ENCODE measurements around the gene BIRC5. TPM values are rescaled to one million over a fixed set of nuclear protein-coding genes. Genes with fewer than 3 reads are reported as not detected.
"Not testable (repeated sequence)": the region's sequence is repeated elsewhere in the genome, so short reads cannot be mapped to it uniquely, and the experiment has no call there.

Gene BIRC5
- total RNA-seq, 4 donors from 2014 or later = under 0.01 to 2.0 (median 0.13) TPM; not detected in 1

- intact Hi-C loops (cut with DNase I) = loop anchor here (5.0 kb wide), 1 partner anchor 83 kb away; no protein-coding TSS in a partner anchor
- Histone ChIP-seq H3K9me3 (no peaks in the 10 kb centered on the region), H3K27ac (replicated peaks in 1 of 4) (peak overlapping the region; percentile 91 to 98 (median 95)), H3K27me3 (no peaks in the 10 kb centered on the region), H3K4me1 (peaks cover 51 to 60% (median 59%) of the 10 kb centered on the region in 4 donors), H3K36me3 (peaks cover 0 to 29% (median 22%) of the 10 kb centered on the region in 4 donors), H3K4me3 (peak overlapping the region; percentile 75 to 99 (median 86))
- WGBS = 80% methylated on average over 1 of the region's 38 CpGs
- DNase-seq (ENCODE audit: extremely low spot score) = peak; percentile 94
- TF ChIP-seq POLR2A (IDR thresholded peaks at IDR 0.05; ENCODE audit: low read depth) (no peak), CTCF (IDR thresholded peaks at IDR 0.05) (no peak), EP300 (IDR thresholded peaks at IDR 0.05) (no peak), POLR2AphosphoS5 (IDR thresholded peaks at IDR 0.05) (no peak)
Observed at GRCh38 chr17:78168903-78169793, 44.9 kb upstream of the BIRC5 start.

- peak overlapping the region; percentile 83 to 98 (median 90) for H3K27ac ChIP-seq (replicated peaks in 1 of 4)
- no peaks in the 10 kb centered on the region for H3K27me3 ChIP-seq
- no peak for DNase-seq (ENCODE audit: extremely low spot score)
- peaks cover 69 to 78% (median 77%) of the 10 kb centered on the region in 4 donors for H3K4me1 ChIP-seq
- no peak for TF ChIP-seq EP300 (IDR thresholded peaks at IDR 0.05)
- TF ChIP-seq POLR2AphosphoS5 (IDR thresholded peaks at IDR 0.05) = no peak
- no peak for TF ChIP-seq POLR2A (IDR thresholded peaks at IDR 0.05; ENCODE audit: low read depth)
- no peak for TF ChIP-seq CTCF (IDR thresholded peaks at IDR 0.05)
- intact Hi-C loops (cut with DNase I) = loop anchor here (5.0 kb wide), 2 partner anchors 59 to 186 kb away; no protein-coding TSS in a partner anchor
- H3K36me3 ChIP-seq = peaks cover 0 to 29% (median 22%) of the 10 kb centered on the region in 4 donors
- 86% methylated on average over 28 of the region's 31 CpGs for WGBS
- no peak overlapping the region for H3K4me3 ChIP-seq
- H3K9me3 ChIP-seq = no peaks in the 10 kb centered on the region
Observed at GRCh38 chr17:78170692-78171590, 43.1 kb upstream of the BIRC5 start.

GRCh38 chr17:78171591-78172248 lies 42.3 kb upstream of the BIRC5 start:
- not testable (repeated sequence) for DNase-seq (ENCODE audit: extremely low spot score); H3K27me3 ChIP-seq; H3K9me3 ChIP-seq
- WGBS = 77% methylated on average over 15 of the region's 19 CpGs
- Histone ChIP-seq H3K36me3 (peaks cover 0 to 29% (median 22%) of the 10 kb centered on the region in 4 donors), H3K4me3 (peak overlapping the region in 3 of 4 donors; percentile 9 to 24 (median 19)), H3K4me1 (peaks cover 76 to 86% (median 85%) of the 10 kb centered on the region in 4 donors), H3K27ac (replicated peaks in 1 of 4) (peak overlapping the region; percentile 83 to 98 (median 90))
- intact Hi-C loops (cut with DNase I) = loop anchor here (5.0 kb wide), 2 partner anchors 59 to 186 kb away; no protein-coding TSS in a partner anchor

- H3K4me1 ChIP-seq = peaks cover 79 to 93% (median 92%) of the 10 kb centered on the region in 4 donors
- no peaks in the 10 kb centered on the region for H3K9me3 ChIP-seq
- H3K4me3 ChIP-seq = peak overlapping the region in 3 of 4 donors; percentile 9 to 24 (median 19)
- no peak for DNase-seq (ENCODE audit: extremely low spot score)
- intact Hi-C loops (cut with DNase I) = loop anchor here (5.0 kb wide), 2 partner anchors 60 to 185 kb away; no protein-coding TSS in a partner anchor
- WGBS = 23% methylated on average over 9 of the region's 19 CpGs
- H3K27me3 ChIP-seq = no peaks in the 10 kb centered on the region
- TF ChIP-seq POLR2A (IDR thresholded peaks at IDR 0.05; ENCODE audit: low read depth) (no peak), POLR2AphosphoS5 (IDR thresholded peaks at IDR 0.05) (peak; percentile 14 to 41)
- peak overlapping the region; percentile 83 to 98 (median 90) for H3K27ac ChIP-seq (replicated peaks in 1 of 4)
- peaks cover 0 to 29% (median 22%) of the 10 kb centered on the region in 4 donors for H3K36me3 ChIP-seq
Observed at GRCh38 chr17:78172249-78173051, 41.6 kb upstream of the BIRC5 start.
